HCT116 (cell line): ENCODE data around the gene RHBDD2. TPM values are rescaled to one million over a fixed set of nuclear protein-coding genes. Genes with fewer than 3 reads are reported as not detected.

Experiments used
- ATAC-seq: fragments of 200-7000 bp; cut with Tn5 transposase; 2 replicates; pipeline ENCODE4 v1.9.1; 2020; ENCODE audit warnings: mild to moderate bottlenecking, moderate library complexity
- BruUV-seq: library from RNA; stranded (reverse); fragments of 400-500 nt; replicated peaks from 2 replicates; lab custom pipeline; 2021; lab: Mats Ljungman, UMichigan
- CTCF ChIA-PET: fragments of 300-600 bp; sonication (Branson Sonifier 250); formaldehyde crosslinking; loops from one replicate; lab custom pipeline; 2021; ENCODE audit warnings: antibody characterized with exemption; lab: Charles Lee
- POLR2A ChIA-PET: fragments of 300-600, 350-600 bp; sonication (Branson Sonifier 250); formaldehyde crosslinking; loops from one replicate; lab custom pipeline; 2021; ENCODE audit warnings: antibody characterized with exemption; lab: Charles Lee
- RAD21 ChIA-PET, 2 experiments: fragments of 300-600 bp; sonication (Branson Sonifier 250); formaldehyde crosslinking; loops; one replicate each; lab custom pipeline; 2023; ENCODE audit warnings: low total read pairs in 2 of 2; ENCODE audit not compliant: uncharacterized antibody in 2 of 2, unreplicated experiment in 2 of 2, low non-redundant PET in 1 of 2; lab: Charles Lee
- DNase-seq: peaks from one replicate; pipeline ENCODE4 v3.0.0-alpha.2; 2010; ENCODE audit warnings: low read depth, low spot score
- H2AFZ ChIP-seq: fragments of 200-600 bp; shearing (Covaris generic), sonication (generic); 2 replicates; pipeline ENCODE4 v1.6.1; 2017; ENCODE audit warnings: low read depth, mixed run types, mixed read lengths, antibody characterized with exemption, low read length; ENCODE audit not compliant: poor library complexity, severe bottlenecking
- H3K27ac ChIP-seq: 2 replicates; pipeline ENCODE4 v1.5.1; 2012; ENCODE audit warnings: low read depth, low read length
- H3K27me3 ChIP-seq: fragments of 200-600 bp; sonication (generic); 2 replicates; pipeline ENCODE4 v1.6.1; 2016; ENCODE audit warnings: mixed run types, low read length, mixed read lengths; ENCODE audit not compliant: insufficient read depth
- H3K36me3 ChIP-seq, 2 experiments: fragments of 200-500 bp in 1 of 2; fragments of 200-600 bp in 1 of 2; sonication (Bioruptor generic) in 1 of 2; sonication (generic) in 1 of 2; 2 replicates each; pipeline versions ENCODE4 v1.5.1 to v1.6.1; 2014 to 2016; ENCODE audit warnings: low read length in 2 of 2, inconsistent platforms in 1 of 2, mixed read lengths in 1 of 2, mixed run types in 1 of 2; ENCODE audit not compliant: insufficient read depth in 2 of 2, control insufficient read depth in 1 of 2
- H3K4me1 ChIP-seq, 2 experiments: fragments of 200-600 bp in 1 of 2; sonication (generic) in 1 of 2; 2 replicates each; pipeline versions ENCODE4 v1.5.1 to v1.6.1; 2012 to 2017; ENCODE audit warnings: low read length in 2 of 2, inconsistent platforms in 1 of 2, mild to moderate bottlenecking in 1 of 2, mixed read lengths in 1 of 2, mixed run types in 1 of 2, moderate library complexity in 1 of 2; ENCODE audit not compliant: insufficient read depth in 2 of 2, control insufficient read depth in 1 of 2
- H3K4me2 ChIP-seq: fragments of 200-600 bp; sonication (generic); 2 replicates; pipeline ENCODE4 v1.6.1; 2017; ENCODE audit warnings: mixed run types, low read length, mixed read lengths
- H3K4me3 ChIP-seq, 2 experiments: fragments of 200-600 bp in 1 of 2; sonication (generic) in 1 of 2; replicated peaks in 1 of 2; 2 replicates each; pipeline ENCODE4 v1.5.1; 2011 to 2016; ENCODE audit warnings: low read length in 2 of 2, control low read depth in 1 of 2, low read depth in 1 of 2, mild to moderate bottlenecking in 1 of 2, mixed read lengths in 1 of 2, mixed run types in 1 of 2
- H3K79me2 ChIP-seq: fragments of 200-600 bp; sonication (generic); 2 replicates; pipeline ENCODE4 v1.6.1; 2017; ENCODE audit warnings: mild to moderate bottlenecking, mixed run types, low read length, moderate library complexity, mixed read lengths; ENCODE audit not compliant: insufficient read depth
- H3K9ac ChIP-seq: fragments of 200-600 bp; sonication (generic); 2 replicates; pipeline ENCODE4 v1.6.1; 2016; ENCODE audit warnings: low read length, mixed read lengths
- H3K9me2 ChIP-seq: fragments of 200-600 bp; sonication (generic), shearing (Covaris generic); 2 replicates; pipeline ENCODE4 v1.6.1; 2017; ENCODE audit warnings: mixed run types, mild to moderate bottlenecking, moderate library complexity; ENCODE audit not compliant: insufficient read depth
- H3K9me3 ChIP-seq, 2 experiments: fragments of 200-500 bp in 1 of 2; fragments of 200-600 bp in 1 of 2; sonication (Bioruptor generic) in 1 of 2; sonication (generic) in 1 of 2; 2 replicates each; pipeline ENCODE4 v1.6.1; 2014 to 2017; ENCODE audit warnings: low read length in 2 of 2, mixed read lengths in 2 of 2, inconsistent platforms in 1 of 2, low read depth in 1 of 2, mild to moderate bottlenecking in 1 of 2, mixed run types in 1 of 2, moderate library complexity in 1 of 2; ENCODE audit not compliant: control insufficient read depth in 1 of 2, insufficient read depth in 1 of 2
- H4K20me1 ChIP-seq: fragments of 200-600 bp; sonication (generic), shearing (Covaris generic); 2 replicates; pipeline ENCODE4 v1.6.1; 2017; ENCODE audit warnings: mixed run types, mild to moderate bottlenecking, moderate library complexity; ENCODE audit not compliant: insufficient read depth
- CBX3 ChIP-seq: IDR thresholded peaks from 2 replicates; pipeline ENCODE4 v1.6.1; 2012; ENCODE audit warnings: low read depth
- CEBPB ChIP-seq: IDR thresholded peaks from 2 replicates; pipeline ENCODE4 v1.6.1; 2012; ENCODE audit warnings: low read depth
- CTCF ChIP-seq, 3 experiments: fragments of 200-600 bp in 1 of 3; sonication (generic) in 1 of 3; IDR thresholded peaks in 2 of 3; conservative IDR thresholded peaks in 1 of 3; 2 replicates each; pipeline ENCODE4 v1.5.1; 2012 to 2017; ENCODE audit warnings: low read depth in 2 of 3, low read length in 2 of 3, antibody characterized with exemption in 1 of 3, borderline replicate concordance in 1 of 3, control low read depth in 1 of 3, mild to moderate bottlenecking in 1 of 3, mixed read lengths in 1 of 3, mixed run types in 1 of 3, moderate library complexity in 1 of 3; ENCODE audit not compliant: insufficient read depth in 1 of 3
- EGR1 ChIP-seq: IDR thresholded peaks from 2 replicates; pipeline ENCODE4 v1.6.1; 2012; ENCODE audit warnings: low read depth
- ELF1 ChIP-seq: IDR thresholded peaks from 2 replicates; pipeline ENCODE4 v1.6.1; 2012; ENCODE audit warnings: low read depth, borderline replicate concordance
- EZH2 ChIP-seq: fragments of 200-600 bp; sonication (generic); IDR thresholded peaks from 2 replicates; pipeline ENCODE4 v1.6.1; 2017; ENCODE audit warnings: antibody characterized with exemption, mixed run types
- EZH2phosphoT487 ChIP-seq: fragments of 200-600 bp; IDR thresholded peaks from 2 replicates; pipeline ENCODE4 v1.6.1; 2018; ENCODE audit warnings: antibody characterized with exemption, borderline replicate concordance
- POLR2A ChIP-seq: IDR thresholded peaks from 2 replicates; pipeline ENCODE4 v1.7.0; 2011; ENCODE audit warnings: borderline replicate concordance; ENCODE audit not compliant: insufficient read depth, insufficient read length; ENCODE audit errors: extremely low read depth
- RAD21 ChIP-seq: IDR thresholded peaks from 2 replicates; pipeline ENCODE4 v1.6.1; 2012; ENCODE audit warnings: low read depth, mild to moderate bottlenecking
- REST ChIP-seq: IDR thresholded peaks from 2 replicates; pipeline ENCODE4 v1.6.1; 2012; ENCODE audit warnings: low read depth
- SIN3A ChIP-seq: IDR thresholded peaks from 2 replicates; pipeline ENCODE4 v1.6.1; 2012; ENCODE audit warnings: low read depth
- SP1 ChIP-seq: IDR thresholded peaks from 2 replicates; pipeline ENCODE4 v1.6.1; 2012; ENCODE audit warnings: low read depth
- SRF ChIP-seq: IDR thresholded peaks from 2 replicates; pipeline ENCODE4 v1.6.1; 2012; ENCODE audit warnings: low read depth
- TCF7L2 ChIP-seq: IDR thresholded peaks from 2 replicates; pipeline ENCODE4 v1.7.0; 2011; ENCODE audit warnings: borderline replicate concordance, inconsistent platforms; ENCODE audit not compliant: insufficient read depth, insufficient read length; ENCODE audit errors: extremely low read depth
- YY1 ChIP-seq: IDR thresholded peaks from 2 replicates; pipeline ENCODE4 v1.6.1; 2011; ENCODE audit warnings: low read length, low read depth, moderate library complexity, mild to moderate bottlenecking; ENCODE audit not compliant: insufficient replicate concordance; ENCODE audit errors: extremely low read depth
- ZFX ChIP-seq: fragments of 450-650 bp; IDR thresholded peaks from 2 replicates; pipeline ENCODE4 v1.6.1; 2017
- intact Hi-C: fragments of 100-400 bp; cut with micrococcal nuclease; formaldehyde crosslinking; loops from 2 replicates; pipeline ENCODE4 v1.10.0; 2022
- total RNA-seq: library from RNA; stranded (reverse); gene quantifications from one replicate; pipeline ENCODE4 v1.2.1, GENCODE V29; 2021; ENCODE audit not compliant: unreplicated experiment
- TF ChIP-seq, protein P1 (sequence below): IDR thresholded peaks from 2 replicates; pipeline ENCODE4 v1.6.1; 2012
- TF ChIP-seq, protein P2 (sequence below): IDR thresholded peaks from 2 replicates; pipeline ENCODE4 v1.6.1; 2012
- TF ChIP-seq, protein P3 (sequence below): IDR thresholded peaks from 2 replicates; pipeline ENCODE4 v1.6.1; 2011; ENCODE audit warnings: mild to moderate bottlenecking, low read length, moderate library complexity; ENCODE audit not compliant: insufficient replicate concordance; ENCODE audit errors: extremely low read depth

RHBDD2 gene
- total RNA-seq, 1 experiment from 2014 or later: 42.9 TPM

GRCh38 chr7:75881436-75882095 is 2.7 kb downstream of the RHBDD2 start:
- ATAC-seq: no peak
- H3K4me1 ChIP-seq: peaks cover 12 to 16% of the 10 kb centered on the region in 2 experiments
- no peaks in the 10 kb centered on the region for H3K9me3 ChIP-seq
- H3K36me3 ChIP-seq: peaks cover 19 to 43% of the 10 kb centered on the region in 2 experiments
- H3K27ac ChIP-seq: no peak overlapping the region
- no peak overlapping the region for H3K4me2 ChIP-seq
- no peak overlapping the region for H3K4me3 ChIP-seq
- H4K20me1 ChIP-seq: no peaks in the 10 kb centered on the region
- ChIA-PET CTCF (no interaction called here), POLR2A (no interaction called here), RAD21 (no interaction called here)
- H3K9me2 ChIP-seq: no peaks in the 10 kb centered on the region
- H3K9ac ChIP-seq: no peak overlapping the region
- H3K79me2 ChIP-seq: peaks cover 37% of the 10 kb centered on the region
- no peak for TF ChIP-seq YY1
- TF ChIP-seq, protein P1, sequence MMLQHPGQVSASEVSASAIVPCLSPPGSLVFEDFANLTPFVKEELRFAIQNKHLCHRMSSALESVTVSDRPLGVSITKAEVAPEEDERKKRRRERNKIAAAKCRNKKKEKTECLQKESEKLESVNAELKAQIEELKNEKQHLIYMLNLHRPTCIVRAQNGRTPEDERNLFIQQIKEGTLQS: no peak
- no peak for TF ChIP-seq CEBPB
- TF ChIP-seq SIN3A: no peak
- TF ChIP-seq, protein P2, sequence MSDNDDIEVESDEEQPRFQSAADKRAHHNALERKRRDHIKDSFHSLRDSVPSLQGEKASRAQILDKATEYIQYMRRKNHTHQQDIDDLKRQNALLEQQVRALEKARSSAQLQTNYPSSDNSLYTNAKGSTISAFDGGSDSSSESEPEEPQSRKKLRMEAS: no peak
- no peak for TF ChIP-seq POLR2A
- no peak for TF ChIP-seq EGR1
- no peak for TF ChIP-seq REST
- no peak for TF ChIP-seq CBX3
- no peak for TF ChIP-seq SP1
- TF ChIP-seq EZH2: no peak
- no peak for TF ChIP-seq RAD21
- TF ChIP-seq TCF7L2: no peak
- TF ChIP-seq EZH2phosphoT487: no peak
- no peak for TF ChIP-seq ZFX
- TF ChIP-seq CTCF (IDR thresholded peaks at IDR 0.05 in 2 of 3, conservative IDR thresholded peaks at IDR 0.05 in 1 of 3; ENCODE audit: borderline replicate concordance in 1 of 3, insufficient read depth in 1 of 3, low read depth in 2 of 3, low read length in 2 of 3): no peak
- TF ChIP-seq SRF: no peak
- no peak for TF ChIP-seq ELF1
- TF ChIP-seq, protein P3, sequence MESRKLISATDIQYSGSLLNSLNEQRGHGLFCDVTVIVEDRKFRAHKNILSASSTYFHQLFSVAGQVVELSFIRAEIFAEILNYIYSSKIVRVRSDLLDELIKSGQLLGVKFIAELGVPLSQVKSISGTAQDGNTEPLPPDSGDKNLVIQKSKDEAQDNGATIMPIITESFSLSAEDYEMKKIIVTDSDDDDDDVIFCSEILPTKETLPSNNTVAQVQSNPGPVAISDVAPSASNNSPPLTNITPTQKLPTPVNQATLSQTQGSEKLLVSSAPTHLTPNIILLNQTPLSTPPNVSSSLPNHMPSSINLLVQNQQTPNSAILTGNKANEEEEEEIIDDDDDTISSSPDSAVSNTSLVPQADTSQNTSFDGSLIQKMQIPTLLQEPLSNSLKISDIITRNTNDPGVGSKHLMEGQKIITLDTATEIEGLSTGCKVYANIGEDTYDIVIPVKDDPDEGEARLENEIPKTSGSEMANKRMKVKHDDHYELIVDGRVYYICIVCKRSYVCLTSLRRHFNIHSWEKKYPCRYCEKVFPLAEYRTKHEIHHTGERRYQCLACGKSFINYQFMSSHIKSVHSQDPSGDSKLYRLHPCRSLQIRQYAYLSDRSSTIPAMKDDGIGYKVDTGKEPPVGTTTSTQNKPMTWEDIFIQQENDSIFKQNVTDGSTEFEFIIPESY: no peak
- no peaks in the 10 kb centered on the region for H3K27me3 ChIP-seq
- H2AFZ ChIP-seq: no peak overlapping the region
- intact Hi-C loops: no loop called here
- no TSS peak for BruUV-seq
- no peak for DNase-seq
